A673 (cell line): ENCODE results near the gene CDH23. TPM values are rescaled to one million over a fixed set of nuclear protein-coding genes. Genes with fewer than 3 reads are reported as not detected.

Experiments
- BruUV-seq: library from RNA; stranded (reverse); fragments of 400-500 nt; replicated peaks from 2 replicates; lab custom pipeline; 2021; lab: Mats Ljungman, UMichigan
- CTCF ChIA-PET: fragments of 300-600 bp; sonication (Branson Sonifier 250); formaldehyde crosslinking; loops from one replicate; lab custom pipeline; 2022; ENCODE audit warnings: antibody characterized with exemption; lab: Charles Lee
- POLR2A ChIA-PET: fragments of 300-600 bp; sonication (Branson Sonifier 250); formaldehyde crosslinking; loops from one replicate; lab custom pipeline; 2022; ENCODE audit warnings: antibody characterized with exemption; ENCODE audit not compliant: low non-redundant PET; lab: Charles Lee
- DNase-seq: peaks from one replicate; pipeline ENCODE4 v3.0.0-alpha.2; 2015; ENCODE audit warnings: low spot score
- H3K27ac ChIP-seq: fragments of 200-600 bp; sonication (generic); 2 replicates; pipeline ENCODE4 v1.5.1; 2016; ENCODE audit warnings: mixed run types, low read depth, mild to moderate bottlenecking, mixed read lengths, antibody characterized with exemption, low read length; ENCODE audit not compliant: poor library complexity, severe bottlenecking
- H3K27me3 ChIP-seq: fragments of 200-600 bp; sonication (generic); replicated peaks from 2 replicates; pipeline ENCODE4 v1.6.1; 2017; ENCODE audit warnings: mixed run types, low read depth, mild to moderate bottlenecking, mixed read lengths, antibody characterized with exemption, low read length; ENCODE audit not compliant: insufficient read depth, poor library complexity
- H3K36me3 ChIP-seq: fragments of 200-600 bp; sonication (generic); 2 replicates; pipeline ENCODE4 v1.6.1; 2016; ENCODE audit warnings: mixed run types, mild to moderate bottlenecking, mixed read lengths, antibody characterized with exemption, low read length; ENCODE audit not compliant: insufficient read depth, poor library complexity, severe bottlenecking
- H3K4me1 ChIP-seq: fragments of 200-600 bp; sonication (generic); 2 replicates; pipeline ENCODE4 v1.6.1; 2017; ENCODE audit warnings: mixed run types, mild to moderate bottlenecking, mixed read lengths, antibody characterized with exemption, low read length; ENCODE audit not compliant: insufficient read depth, poor library complexity, severe bottlenecking
- H3K4me3 ChIP-seq: fragments of 200-600 bp; sonication (generic); 2 replicates; pipeline ENCODE4 v1.5.1; 2016; ENCODE audit warnings: low read depth, mixed run types, mild to moderate bottlenecking, mixed read lengths, low read length; ENCODE audit not compliant: poor library complexity, severe bottlenecking
- H3K9me3 ChIP-seq: fragments of 200-600 bp; sonication (generic); 2 replicates; pipeline ENCODE4 v1.6.1; 2016; ENCODE audit warnings: mixed run types, low read depth, mild to moderate bottlenecking, mixed read lengths, antibody characterized with exemption, low read length; ENCODE audit not compliant: poor library complexity, severe bottlenecking
- EZH2 ChIP-seq: fragments of 200-600 bp; sonication (generic); IDR thresholded peaks from 2 replicates; pipeline ENCODE4 v1.6.1; 2017; ENCODE audit warnings: borderline replicate concordance, low read depth, mild to moderate bottlenecking, mixed read lengths, antibody characterized with exemption, low read length; ENCODE audit not compliant: poor library complexity, severe bottlenecking
- intact Hi-C: fragments of 100-400 bp; cut with micrococcal nuclease; formaldehyde crosslinking; loops from one replicate; pipeline ENCODE4 v1.10.0; 2022; ENCODE audit not compliant: unreplicated experiment
- total RNA-seq: library from RNA; stranded (reverse); gene quantifications from 2 replicates; pipeline ENCODE4 v1.2.3, GENCODE V29; 2021
- TF ChIP-seq, protein P1 (sequence below): fragments of 300-800, 200-600 bp; sonication (generic); conservative IDR thresholded peaks from 2 replicates; pipeline ENCODE4 v1.5.1; 2017; ENCODE audit warnings: low read depth, mild to moderate bottlenecking, antibody characterized with exemption, low read length, moderate library complexity, mixed read lengths

Gene CDH23
- total RNA-seq, 1 experiment from 2014 or later, result 49.7 TPM

- Histone ChIP-seq H3K27me3 (no peaks in the 10 kb centered on the region), H3K27ac (no peak overlapping the region), H3K4me1 (no peaks in the 10 kb centered on the region), H3K9me3 (peaks cover 5% of the 10 kb centered on the region), H3K4me3 (no peak overlapping the region), H3K36me3 (no peaks in the 10 kb centered on the region)
- DNase-seq, result peak; percentile 30
- BruUV-seq, result no TSS peak
- CTCF ChIA-PET, result interaction anchor here (0.6 kb wide), 1 partner anchor 437 kb away, joined by 5 read pairs; no protein-coding TSS in a partner anchor
- TF ChIP-seq, protein P1, sequence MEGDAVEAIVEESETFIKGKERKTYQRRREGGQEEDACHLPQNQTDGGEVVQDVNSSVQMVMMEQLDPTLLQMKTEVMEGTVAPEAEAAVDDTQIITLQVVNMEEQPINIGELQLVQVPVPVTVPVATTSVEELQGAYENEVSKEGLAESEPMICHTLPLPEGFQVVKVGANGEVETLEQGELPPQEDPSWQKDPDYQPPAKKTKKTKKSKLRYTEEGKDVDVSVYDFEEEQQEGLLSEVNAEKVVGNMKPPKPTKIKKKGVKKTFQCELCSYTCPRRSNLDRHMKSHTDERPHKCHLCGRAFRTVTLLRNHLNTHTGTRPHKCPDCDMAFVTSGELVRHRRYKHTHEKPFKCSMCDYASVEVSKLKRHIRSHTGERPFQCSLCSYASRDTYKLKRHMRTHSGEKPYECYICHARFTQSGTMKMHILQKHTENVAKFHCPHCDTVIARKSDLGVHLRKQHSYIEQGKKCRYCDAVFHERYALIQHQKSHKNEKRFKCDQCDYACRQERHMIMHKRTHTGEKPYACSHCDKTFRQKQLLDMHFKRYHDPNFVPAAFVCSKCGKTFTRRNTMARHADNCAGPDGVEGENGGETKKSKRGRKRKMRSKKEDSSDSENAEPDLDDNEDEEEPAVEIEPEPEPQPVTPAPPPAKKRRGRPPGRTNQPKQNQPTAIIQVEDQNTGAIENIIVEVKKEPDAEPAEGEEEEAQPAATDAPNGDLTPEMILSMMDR, result peak; percentile 52
- TF ChIP-seq EZH2, result no peak
- POLR2A ChIA-PET, result no interaction called here
- intact Hi-C loops, result no loop called here
These were observed 89.9 kb downstream of the CDH23 start for GRCh38 chr10:71486484-71487114.

GRCh38 chr10:71487726-71488125, 91.0 kb downstream of the CDH23 start:
- ChIA-PET POLR2A (no interaction called here), CTCF (interaction anchor here (0.6 kb wide), 1 partner anchor 82 kb away, joined by 3 read pairs; no protein-coding TSS in a partner anchor)
- no peak for DNase-seq
- intact Hi-C loops, result no loop called here
- H3K27ac ChIP-seq, result no peak overlapping the region
- BruUV-seq, result no TSS peak
- no peak overlapping the region for H3K4me3 ChIP-seq
- H3K4me1 ChIP-seq, result no peaks in the 10 kb centered on the region
- TF ChIP-seq EZH2, result no peak
- TF ChIP-seq, protein P1, result no peak
- H3K9me3 ChIP-seq, result peaks cover 5% of the 10 kb centered on the region
- no peaks in the 10 kb centered on the region for H3K27me3 ChIP-seq
- H3K36me3 ChIP-seq, result no peaks in the 10 kb centered on the region

DNA sequence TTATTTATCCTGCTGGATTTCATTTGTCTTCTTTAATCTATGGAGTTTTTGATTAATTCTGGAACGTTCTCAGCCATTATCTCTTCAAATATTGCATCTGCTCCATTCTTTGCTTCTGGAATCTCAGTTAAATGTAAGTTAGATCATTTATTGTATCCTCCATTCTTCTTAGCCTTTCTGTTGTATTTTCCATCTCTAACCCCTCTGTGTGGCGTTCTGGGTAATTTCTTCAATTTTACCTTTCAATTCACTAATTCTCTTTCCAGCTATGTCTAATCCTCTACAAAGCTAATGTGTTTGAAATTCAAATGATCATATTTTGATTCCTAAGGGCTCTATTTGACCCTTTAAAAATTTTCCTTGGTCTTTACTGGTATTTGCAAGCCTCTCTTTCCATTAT, 92.4 kb downstream of the CDH23 start:
- H3K4me1 ChIP-seq, result no peaks in the 10 kb centered on the region
- no peaks in the 10 kb centered on the region for H3K36me3 ChIP-seq
- TF ChIP-seq, protein P1, result no peak
- TF ChIP-seq EZH2, result no peak
- no peak for DNase-seq
- H3K27ac ChIP-seq, result no peak overlapping the region
- H3K9me3 ChIP-seq, result peaks cover 5% of the 10 kb centered on the region
- no peaks in the 10 kb centered on the region for H3K27me3 ChIP-seq
- POLR2A ChIA-PET, result no interaction called here
- CTCF ChIA-PET, result interaction anchor here (0.5 kb wide), 1 partner anchor 73 kb away, joined by 3 read pairs; no protein-coding TSS in a partner anchor
- no peak overlapping the region for H3K4me3 ChIP-seq
- no TSS peak for BruUV-seq
- intact Hi-C loops, result no loop called here
